HG03139 (cell line): Measurements from ENCODE around the gene KHNYN.
A peak's percentile ranks its signal among the peaks of the same experiment; 100 is the strongest.
"Not testable (repeated sequence)": the region's sequence is repeated elsewhere in the genome, so short reads cannot be mapped to it uniquely, and the experiment has no call there.

ENCODE experiments used
- ATAC-seq: cut with Tn5 transposase; IDR thresholded peaks from one replicate; pipeline ENCODE4 v1.9.1; 2021; ENCODE audit not compliant: unreplicated experiment

Gene KHNYN

DNA sequence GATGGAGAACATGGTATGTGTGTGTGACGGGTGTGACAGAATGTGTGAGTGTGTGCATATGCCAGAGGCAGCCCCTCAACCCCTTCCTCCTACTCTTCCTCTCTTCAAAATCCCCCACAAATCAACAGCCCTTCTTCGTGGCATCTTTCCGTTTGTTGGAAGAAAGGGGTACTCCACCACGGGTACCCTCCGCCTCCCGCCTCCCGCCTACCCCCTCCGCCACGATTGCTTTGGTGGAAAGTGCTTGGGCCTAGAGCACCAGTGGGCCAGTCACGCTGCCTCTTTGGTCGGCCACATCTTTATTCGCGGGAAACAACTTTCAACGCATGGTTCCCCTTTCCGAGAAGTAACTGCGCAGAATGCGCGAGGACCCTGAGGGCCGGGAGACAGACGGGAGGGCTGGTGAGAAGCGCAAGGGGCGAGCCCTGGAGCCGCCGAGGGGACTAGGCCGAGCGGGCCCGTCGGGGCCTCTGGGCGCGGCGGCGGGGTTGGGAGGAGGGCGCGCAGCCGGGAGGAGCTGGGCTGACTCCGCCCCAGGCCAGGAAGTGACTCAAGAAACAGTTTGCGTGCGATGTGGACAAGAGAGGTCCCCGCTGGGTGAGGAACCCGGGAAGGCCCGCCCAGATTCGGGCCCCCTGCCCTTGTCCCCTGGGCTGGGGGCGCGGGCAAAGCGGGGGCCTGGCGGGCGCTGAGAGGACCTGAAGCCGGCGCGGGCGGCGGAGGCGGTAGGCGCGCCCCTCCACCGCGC lies at the start of gene KHNYN, which contains the start of gene CBLN3:
TSS of gene KHNYN (plus strand) at position 560 of the 748 bp plus-strand sequence. CDS start 777 bp downstream, outside the sequence.
TSS of gene CBLN3 (minus strand) at position 274 of the 748 bp plus-strand sequence. CDS start 614 bp downstream, outside the sequence.
- ATAC-seq = peak; percentile 79

DNA sequence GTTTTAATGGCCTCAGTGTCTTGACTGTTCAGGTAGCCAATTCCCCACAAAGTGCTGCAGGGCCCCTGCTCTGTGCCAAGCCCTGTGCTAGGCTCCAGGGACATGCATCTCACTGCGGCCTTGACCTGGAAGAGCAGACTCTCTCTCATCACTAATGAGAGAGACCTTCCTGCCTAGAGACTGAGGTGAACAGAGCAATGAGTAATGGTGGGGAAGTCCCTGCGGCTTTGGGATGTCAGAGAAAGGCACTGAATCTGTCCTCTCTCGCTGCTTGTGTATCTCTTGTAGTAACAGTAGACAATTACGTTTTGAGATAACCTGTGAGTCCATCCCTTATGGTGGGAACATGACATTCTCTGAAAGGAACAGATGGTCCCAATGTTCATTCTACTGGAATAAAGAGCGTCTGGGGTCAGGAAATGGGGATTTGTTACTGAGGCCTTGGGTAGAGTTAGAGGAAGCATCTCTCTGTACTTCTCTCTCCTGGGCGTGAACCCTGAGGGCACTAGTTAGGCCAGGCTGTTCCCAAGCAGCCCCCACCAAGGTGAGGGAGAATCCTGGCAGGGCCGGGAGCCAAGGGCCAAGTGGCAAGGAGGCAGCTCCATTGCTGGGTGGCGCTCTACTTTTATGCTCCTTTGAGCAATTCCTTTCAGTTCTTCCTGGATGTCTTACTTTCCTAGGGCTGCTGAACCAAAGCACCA lies 48.2 kb upstream of the KHNYN start:
- ATAC-seq = no peak

DNA sequence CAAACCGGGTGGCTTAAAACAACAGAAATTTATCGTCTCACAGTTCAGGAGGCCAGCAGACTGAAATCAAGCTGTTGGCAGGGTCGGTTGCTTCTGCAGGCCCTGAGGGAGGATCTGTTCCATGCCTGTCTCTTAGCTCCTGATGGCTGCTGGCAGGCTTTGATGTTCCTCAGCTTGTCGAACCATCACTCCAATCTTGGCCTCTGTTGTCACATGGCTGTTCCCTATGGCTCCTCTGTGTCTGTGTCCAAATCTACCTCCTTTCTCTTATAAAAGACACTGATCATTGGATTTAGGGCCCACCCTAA lies 47.7 kb upstream of the KHNYN start:
- no peak for ATAC-seq

DNA sequence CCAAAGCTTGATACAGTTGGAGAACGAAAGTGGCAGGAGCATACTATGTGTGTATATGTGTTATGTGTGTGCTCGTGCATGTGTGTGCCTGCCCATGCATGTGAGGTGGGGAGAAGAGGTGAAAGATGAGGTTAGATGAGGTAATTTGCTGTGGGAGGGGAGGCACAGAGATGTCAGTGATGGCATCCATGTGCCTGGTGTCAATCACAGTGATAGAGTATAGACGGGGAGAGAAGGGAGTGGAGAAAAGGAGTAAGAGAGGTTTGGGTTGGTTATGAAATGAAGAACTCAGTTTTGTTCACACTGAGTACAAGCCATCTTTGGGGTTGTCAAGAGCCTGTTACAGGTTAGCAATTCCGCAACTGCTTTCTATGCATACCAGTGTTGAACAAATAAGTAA lies 45.6 kb upstream of the KHNYN start:
- no peak for ATAC-seq

DNA sequence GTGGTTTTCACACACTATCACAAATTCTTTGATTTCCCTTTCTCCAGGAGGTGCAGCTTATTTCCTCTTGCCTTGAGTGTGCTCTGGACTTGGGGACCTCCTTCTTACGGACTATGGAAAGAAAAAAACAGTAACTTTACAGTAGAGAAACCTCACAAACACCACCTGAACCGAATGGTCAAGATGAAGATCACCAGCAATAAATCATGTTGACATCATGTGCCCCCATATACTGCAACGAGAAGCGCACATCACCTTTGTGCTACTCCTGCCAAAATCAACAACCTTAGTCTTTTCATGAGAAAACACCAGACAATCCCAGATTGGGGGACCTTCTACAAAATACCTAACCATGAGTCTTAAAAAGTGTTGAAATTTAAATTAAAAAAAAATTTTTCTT lies 44.2 kb upstream of the KHNYN start:
- ATAC-seq = no peak

DNA sequence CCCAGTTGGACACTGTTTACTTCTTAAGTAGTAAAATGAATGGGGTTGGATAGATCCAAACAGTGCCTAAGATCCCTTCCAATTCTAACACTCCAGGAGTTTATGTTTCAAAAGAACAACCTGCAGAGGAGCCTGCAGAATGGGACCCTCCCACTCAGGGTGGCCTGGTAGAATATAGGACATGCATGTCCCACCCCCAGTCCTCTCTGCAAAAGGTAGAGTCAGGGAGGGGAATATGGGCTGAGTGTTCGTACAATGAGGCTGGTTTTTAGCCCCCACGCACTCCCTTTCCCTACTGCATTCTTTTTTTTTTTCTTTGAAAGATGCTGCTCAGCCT lies 42.8 kb upstream of the KHNYN start:
- ATAC-seq = no peak

DNA sequence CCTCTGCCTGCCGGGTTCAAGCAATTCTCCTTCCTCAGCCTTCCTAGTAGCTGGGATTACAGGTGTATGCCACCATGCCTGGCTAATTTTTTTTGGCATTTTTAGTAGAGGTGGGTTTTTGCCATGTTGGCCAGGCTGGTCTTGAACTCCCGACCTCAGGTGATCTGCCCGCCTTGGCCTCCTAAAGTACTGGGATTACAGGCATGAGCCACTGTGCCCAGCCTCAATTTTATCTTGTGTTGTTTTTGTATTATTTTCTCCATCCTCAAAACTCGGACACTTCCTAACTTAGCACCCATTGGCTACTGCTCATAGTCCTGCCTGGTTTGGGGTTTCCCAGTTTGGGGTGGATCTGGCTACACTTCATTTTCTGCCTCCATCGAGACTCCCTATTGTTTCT lies 42.2 kb upstream of the KHNYN start:
- ATAC-seq = not testable (repeated sequence)

DNA sequence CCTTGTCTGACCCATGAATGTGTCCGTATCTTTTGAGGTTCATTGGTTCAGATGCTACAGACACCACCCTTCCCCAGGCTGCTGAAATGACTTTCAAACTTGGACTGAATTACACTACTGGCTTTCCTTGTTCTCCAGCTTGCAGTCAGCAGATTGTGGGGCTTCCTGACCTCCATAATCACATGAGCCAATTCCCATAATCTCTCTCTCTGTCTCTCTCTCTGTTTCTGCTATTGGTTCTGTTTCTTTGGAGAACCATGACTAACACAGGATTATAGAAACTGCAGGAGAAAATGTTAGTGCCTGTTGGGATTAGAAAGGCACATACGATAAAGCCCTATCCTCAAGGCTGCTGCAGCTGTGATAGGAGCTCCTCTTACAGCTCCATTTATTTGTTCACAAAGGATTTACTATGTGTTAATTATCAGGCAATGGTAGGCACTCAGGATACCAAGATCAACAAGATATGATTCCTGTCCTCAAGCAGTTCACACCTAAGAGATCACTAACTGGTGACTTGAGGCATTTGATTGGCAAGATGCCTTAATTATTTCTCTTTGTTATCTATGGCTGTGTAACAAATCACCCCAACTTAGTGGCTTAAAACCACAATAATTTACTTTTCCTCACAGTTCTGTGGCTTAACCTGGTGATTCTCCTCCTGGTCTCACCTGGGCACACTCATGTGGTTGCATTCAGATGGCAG lies 41.1 kb upstream of the KHNYN start:
- ATAC-seq = no peak

DNA sequence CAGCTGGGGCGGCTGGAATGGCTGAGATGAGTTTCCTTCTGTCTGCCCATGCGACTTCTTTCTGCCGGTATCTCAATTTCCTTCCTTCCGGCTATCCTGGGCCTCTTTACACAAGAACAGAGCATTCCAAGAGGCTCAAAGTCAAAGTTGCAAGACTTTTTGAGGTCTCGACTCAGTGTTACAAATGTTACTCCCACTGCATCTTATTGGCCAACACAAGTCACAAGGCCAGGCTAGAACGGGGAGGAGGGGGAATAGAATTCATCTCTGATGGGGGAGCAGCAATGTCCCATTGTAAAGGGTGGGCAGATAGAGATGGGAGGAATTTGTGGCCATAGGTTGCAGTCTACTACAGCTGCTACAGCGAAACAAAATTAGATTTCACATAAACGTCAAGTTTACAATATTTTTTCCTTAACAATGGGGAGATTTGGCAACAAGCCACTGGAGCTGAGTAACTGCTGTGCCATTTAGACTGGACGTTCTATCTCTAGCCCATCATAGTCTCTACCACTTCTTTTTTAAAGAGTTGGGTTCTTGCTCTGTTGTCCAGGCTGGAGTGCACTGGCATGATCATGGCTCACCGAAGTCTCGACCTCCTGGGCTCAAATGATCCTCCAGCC lies 40.4 kb upstream of the KHNYN start:
- no peak for ATAC-seq

DNA sequence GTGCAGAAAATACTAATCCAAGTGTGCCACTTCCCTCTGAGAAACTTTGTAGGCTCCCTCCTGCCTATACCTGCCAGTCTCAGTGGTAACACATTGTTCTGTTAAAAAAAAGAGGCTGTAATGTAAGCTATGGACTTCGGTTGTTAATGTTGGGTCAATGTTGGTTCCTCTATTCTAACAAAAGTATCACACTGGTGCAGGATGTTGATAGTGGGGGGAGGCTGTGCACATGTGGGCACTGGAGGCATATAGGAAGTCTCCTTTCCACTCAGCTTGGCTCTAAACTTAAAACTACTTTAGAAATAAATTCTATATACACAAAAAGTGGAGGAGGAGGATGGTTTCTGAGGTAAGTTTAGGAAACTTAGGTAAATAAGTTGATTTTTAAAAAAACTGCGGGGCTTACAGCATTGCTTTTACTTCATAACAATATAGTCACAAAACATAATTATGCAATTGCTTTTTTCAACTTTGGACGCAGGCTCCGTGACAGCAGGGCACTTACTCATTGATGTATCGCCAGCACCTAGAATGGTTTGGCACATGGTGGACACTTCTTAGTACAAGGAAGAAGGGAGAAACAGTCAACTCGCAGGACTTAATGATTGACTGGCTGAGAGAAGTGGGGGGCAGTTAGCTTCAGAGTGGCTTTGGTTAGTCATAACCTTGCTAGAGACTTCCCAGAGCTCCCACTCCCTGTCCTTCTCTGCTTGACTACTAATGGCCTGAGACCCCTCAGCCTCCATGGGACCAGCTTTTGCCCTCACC lies 38.9 kb upstream of the KHNYN start:
- ATAC-seq = no peak

DNA sequence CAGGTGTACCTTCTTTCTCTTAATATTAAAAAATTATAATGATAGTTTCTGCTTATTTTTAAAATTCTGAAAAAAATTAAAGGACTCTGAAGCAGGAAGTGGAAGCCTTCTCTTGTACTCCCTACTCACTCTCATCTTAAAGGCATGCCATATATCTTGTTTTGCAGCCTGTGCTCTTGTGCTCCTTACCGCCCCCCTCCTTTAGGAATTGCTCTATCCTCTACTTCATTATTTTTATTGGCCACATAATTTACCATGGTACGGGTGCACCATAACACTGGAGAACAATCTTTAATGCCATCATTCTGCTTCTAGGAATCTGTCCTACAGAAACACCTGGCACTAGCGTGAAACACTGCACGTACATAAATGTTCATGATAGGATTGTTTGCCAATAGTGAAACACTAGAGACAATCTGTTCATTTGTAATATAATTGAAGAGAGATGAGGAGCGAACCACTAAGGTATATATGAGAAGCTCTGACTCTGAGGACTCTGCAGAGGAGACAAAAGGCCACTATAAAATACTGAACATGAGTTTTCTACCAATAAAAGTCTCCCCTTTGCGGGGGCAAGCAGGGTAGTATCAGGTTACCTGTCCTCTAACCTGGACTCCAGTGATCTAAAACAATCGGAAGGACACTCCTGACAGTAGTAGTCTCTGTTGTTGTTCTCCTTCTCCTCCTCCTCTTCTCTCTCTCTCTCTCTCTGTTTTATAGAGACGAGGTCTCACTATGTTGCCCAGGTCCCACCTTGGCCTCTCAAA lies 37.2 kb upstream of the KHNYN start:
- ATAC-seq = no peak

DNA sequence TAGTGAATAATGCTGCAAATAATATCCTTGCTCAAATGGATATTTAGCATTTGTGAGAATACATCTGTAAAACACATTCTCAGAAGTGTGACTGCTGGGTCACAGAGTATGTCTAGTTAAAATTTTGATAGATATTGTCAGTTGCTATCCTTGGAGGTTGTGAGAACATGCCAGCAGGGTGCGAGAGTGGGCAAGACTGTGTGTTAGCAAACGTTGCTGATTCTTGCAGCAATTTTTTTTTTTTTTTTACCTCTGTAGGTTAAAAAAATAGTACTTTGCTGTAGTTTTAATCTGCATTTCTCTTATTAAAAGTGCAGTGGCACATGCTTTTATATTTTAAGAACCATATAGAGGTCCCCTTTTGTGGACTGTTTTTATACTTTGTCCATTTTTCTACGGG lies 35.5 kb upstream of the KHNYN start:
- no peak for ATAC-seq

DNA sequence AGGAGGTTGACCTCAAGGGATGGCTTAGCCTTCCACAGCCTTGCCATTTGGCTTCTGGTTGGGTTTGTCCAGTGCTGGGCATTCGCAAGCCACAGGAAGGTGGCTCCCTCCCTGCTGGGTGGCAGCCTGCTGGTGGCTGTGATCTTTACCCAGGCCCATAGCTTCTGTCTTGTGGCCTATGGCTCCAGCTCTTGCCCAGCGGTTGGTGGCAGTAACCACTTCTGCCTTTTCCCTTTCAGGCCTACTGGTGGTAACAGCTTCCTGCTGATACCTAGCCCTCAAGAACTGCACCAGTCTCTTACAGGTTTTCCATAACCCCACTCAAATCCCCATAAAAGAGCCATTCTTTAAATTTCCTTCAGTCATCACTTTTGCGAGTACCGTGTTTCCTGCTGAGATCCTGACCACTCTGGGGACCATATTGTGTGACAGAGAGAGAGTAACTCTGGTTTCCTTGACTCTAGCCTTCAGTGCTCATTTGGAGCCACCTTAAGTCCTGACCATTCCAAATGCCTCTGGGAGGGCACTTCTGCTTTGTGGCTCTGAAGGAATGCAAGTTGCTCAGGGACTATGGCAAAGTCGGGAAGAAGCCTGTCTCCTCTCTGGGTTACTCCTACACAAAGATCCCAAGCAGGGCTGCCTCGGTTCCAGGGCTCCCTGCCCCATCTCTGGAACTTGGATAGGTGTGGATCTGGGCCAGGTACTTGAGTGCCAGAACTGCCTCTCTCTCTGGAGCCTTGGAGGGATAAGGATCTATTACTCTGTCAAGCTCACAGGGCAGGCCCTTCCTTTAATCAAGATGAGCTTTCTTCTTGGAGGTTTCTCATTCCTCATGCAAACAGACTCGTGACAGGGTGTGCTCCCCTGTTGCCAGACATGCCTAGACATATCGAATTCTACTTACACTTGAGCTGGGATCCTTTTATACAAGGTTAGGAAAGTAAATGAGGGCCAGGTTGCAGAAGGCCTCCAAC lies 33.9 kb upstream of the KHNYN start:
- ATAC-seq = no peak

DNA sequence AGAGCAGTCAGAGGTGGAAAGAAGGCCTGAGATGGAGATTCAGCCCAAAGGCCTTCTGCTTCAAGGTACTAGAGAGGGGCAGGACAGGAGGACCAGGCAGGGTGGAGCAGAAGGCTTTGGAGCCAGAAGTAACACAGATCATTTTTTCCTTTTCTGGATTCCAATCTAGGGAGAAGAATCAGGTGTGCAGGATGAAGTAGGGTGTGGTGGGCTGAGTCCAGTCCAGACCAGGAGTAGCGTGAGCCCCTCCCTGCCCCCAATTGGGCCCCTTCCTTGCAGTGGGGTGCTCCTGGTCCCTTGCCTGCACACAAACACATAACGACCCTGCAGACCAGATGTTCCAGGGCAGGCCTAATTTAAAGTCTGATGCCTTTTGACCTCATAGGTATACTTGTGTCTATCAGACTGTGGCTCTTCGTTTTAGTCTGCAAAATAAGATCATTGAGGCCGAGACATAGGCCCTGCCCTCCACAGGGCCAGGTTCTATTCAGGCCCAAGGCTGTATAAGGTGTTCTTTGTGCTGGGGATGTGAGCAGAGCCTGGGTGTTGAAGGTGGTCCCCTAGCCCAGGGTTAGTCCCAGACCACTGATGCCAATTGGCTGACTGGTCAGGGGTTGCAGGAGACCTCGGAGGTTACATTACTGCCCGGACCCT lies 32.0 kb upstream of the KHNYN start:
- no peak for ATAC-seq

DNA sequence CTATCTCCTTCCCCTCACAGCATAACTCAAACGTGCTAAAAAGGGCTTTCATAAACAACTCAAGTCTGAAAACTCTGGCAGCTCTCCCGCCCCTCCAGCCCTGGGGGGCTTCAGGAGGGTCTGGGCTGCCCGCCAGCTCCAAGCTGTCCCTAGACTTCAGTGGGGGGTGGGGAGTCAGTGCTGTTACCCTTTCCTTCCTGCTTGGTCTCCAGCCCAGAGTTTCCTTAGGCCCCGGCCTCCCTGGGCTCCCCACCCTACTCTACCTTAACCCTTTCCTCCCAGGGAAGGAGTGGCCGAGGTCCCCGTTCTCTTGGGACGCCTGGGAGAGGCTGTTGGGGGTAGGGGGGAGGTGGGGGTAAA lies 31.5 kb upstream of the KHNYN start:
- no peak for ATAC-seq

DNA sequence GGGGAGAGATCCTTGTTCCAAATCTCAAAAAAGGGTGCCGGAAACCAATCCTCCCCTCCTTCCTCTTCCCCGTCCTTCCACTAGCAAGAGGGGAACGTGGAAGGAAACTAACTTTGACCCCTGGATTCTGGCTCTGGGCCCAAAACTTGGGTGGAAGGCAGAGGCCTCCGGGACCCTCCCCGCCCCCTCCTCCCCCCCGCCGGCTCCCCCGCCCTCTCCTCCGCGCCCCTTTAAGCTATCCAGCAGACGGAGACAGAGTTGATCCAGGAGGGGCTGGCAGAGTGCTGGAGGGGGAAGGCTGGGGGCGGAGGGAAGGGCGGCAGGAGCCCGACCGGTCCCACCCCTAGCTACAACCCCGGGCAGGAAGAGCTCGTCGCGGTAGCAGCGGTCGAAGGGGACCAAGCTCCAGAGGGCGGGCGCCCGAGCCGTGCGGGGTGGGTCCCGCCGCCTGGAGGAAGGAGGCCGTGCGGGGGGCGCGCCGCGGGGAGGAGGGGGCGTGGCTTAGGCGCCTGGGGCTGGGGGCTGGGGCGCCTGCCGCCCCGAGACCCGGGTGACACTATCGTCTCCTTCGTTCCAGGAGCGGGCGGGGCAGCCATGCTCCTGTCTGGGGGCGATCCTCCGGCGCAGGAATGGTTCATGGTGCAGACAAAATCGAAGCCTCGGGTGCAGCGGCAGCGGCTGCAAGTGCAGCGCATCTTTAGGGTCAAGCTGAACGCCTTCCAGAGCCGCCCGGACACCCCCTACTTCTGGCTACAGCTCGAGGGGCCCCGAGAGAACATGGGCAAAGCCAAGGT lies 30.9 kb upstream of the KHNYN start, which contains the start of gene NYNRIN:
TSS of gene NYNRIN (plus strand) at position 351 of the 794 bp plus-strand sequence. CDS start at position 595, 244 bp downstream.
- no peak for ATAC-seq

DNA sequence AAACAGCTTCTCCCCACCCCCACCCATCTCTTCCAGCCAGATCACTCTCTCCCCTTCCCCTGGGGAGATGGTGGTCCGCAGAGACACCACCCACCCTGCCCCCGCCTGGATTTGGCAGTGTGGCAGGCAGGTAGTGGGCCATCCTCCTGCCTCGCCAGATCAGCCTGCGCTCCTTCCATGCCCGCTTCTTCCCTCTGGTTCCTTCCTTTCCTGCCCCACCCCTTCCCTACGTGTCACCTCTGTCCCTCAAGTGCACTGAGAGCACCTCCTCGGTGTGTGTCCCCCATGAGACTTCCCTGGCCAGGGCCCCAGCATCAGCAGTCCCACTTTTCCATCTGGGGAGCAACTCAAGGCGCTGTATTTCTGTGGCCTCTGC lies 30.3 kb upstream of the KHNYN start:
- ATAC-seq = no peak
